UCSD-AML1 (cell line): ENCODE data around the gene SCAPER.
"Not testable (repeated sequence)": the region's sequence is repeated elsewhere in the genome, so short reads cannot be mapped to it uniquely, and the experiment has no call there.

Experiments
- DNase-seq: peaks from one replicate; lab custom pipeline; 2025; ENCODE audit not compliant: unreplicated experiment; lab: John Stamatoyannopoulos, UW

The SCAPER gene

DNA sequence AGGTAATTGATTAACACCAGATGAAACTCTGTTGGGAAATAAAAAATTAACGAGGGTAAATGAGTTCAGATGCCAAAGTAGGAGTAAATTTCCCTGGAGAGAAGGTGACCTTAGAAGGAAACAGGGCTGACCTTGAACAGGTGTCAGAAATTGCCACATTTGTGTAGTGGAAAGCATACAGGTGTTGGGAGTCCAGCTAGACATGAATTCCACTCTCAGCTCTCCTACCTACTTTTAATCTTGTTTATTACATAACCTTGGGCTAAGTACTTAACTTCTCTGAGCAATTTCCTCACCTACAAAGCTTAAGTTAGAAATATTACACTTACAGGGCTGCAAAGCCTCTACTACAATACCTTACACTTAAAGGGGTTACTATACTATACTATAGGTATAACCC, 472.5 kb downstream of the SCAPER start:
- no peak for DNase-seq

- no peak for DNase-seq
Measured at GRCh38 chr15:76431971-76432370, 473.2 kb downstream of the SCAPER start.

- DNase-seq = not testable (repeated sequence)
Measured at GRCh38 chr15:76430711-76431110, 474.4 kb downstream of the SCAPER start.

- no peak for DNase-seq
Measured at GRCh38 chr15:76429661-76430060, 475.5 kb downstream of the SCAPER start.

- no peak for DNase-seq
Measured at GRCh38 chr15:76426941-76427340, 478.2 kb downstream of the SCAPER start.

- DNase-seq = no peak
Measured at GRCh38 chr15:76418352-76419140, 486.6 kb downstream of the SCAPER start.

DNA sequence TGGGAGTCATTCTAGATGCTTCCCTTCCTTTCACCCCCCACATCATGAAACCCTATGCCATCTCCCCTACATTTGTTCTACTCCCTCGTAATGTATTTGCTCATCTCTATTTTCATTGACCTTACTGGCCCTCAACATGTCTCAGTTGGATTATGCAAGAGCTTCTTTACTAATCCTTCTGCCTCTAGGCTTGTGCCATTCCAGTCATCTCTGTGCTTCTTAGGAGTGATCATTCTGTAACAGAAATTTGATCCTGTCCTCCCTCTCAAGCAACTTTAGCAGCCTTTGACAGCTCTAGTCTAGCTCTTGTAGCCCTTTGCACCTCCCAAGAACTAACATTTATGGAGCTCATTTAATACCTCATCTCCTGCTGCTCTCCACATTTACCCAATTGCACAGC, 503.9 kb downstream of the SCAPER start:
- DNase-seq = no peak

GRCh38 chr15:76398317-76399104, 506.6 kb downstream of the SCAPER start:
- DNase-seq = no peak

DNA sequence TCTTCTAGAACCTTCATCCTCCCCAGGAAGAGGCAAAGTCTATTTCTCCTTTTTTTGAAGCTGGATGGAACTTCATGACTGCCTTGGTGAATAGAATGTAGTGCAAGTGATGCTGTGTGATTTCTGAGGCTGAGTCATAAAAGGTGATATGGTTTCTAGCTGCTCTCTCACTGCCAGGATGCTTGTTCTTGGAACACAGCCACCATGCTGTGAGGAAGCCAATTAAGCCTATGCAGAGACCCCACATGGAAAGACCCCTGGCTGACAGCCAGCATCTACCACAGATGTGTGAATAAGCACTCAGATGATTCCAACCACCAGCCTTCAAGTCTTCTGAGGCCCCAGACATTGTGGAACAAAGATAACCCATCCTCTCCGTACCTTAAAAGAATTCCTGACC, 511.5 kb downstream of the SCAPER start:
- no peak for DNase-seq

DNA sequence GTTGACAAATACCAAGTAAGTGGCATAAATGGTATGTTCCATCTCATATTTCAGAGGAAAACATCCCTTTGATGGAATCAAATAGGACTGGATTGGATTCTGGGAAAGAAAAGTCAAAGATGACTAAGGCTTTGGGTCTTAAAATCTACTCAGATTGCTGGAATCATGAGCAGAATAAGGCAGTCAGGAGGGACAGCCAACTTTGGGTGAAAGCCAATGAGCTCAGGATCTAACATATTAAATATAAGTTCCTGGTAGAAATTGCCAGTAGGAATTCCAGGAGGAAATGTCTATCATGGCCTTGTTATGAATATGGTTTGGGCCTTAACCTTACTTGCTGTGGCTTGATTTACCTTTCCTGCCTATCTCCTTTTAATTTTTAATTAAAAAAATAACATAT, 513.3 kb downstream of the SCAPER start:
- DNase-seq = no peak

- no peak for DNase-seq
Measured at GRCh38 chr15:76391309-76391708, 513.8 kb downstream of the SCAPER start.

DNA sequence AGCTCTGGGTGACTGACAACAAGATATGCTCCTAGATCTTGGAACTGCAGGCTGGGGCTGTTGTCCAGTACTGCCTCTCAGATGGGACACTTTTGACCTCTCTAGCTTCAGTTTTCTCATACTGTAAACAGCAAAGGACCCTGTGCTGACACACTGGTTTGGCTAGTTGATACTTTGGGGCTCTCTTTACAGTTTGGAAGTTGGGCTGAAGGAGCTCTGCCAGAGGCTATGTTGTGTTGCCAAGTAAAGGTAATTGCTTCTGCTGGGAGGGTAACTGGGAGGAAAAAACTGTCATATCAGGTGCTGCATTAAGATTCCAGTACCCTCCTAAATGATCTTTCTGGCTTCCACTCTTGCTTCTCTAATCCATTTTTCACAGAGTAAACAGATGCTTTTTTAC, 514.6 kb downstream of the SCAPER start:
- DNase-seq = no peak

GRCh38 chr15:76386926-76387325, 518.2 kb downstream of the SCAPER start:
- no peak for DNase-seq

GRCh38 chr15:76386178-76386577, 519.0 kb downstream of the SCAPER start:
- no peak for DNase-seq

GRCh38 chr15:76384409-76384808, 520.7 kb downstream of the SCAPER start:
- no peak for DNase-seq

DNA sequence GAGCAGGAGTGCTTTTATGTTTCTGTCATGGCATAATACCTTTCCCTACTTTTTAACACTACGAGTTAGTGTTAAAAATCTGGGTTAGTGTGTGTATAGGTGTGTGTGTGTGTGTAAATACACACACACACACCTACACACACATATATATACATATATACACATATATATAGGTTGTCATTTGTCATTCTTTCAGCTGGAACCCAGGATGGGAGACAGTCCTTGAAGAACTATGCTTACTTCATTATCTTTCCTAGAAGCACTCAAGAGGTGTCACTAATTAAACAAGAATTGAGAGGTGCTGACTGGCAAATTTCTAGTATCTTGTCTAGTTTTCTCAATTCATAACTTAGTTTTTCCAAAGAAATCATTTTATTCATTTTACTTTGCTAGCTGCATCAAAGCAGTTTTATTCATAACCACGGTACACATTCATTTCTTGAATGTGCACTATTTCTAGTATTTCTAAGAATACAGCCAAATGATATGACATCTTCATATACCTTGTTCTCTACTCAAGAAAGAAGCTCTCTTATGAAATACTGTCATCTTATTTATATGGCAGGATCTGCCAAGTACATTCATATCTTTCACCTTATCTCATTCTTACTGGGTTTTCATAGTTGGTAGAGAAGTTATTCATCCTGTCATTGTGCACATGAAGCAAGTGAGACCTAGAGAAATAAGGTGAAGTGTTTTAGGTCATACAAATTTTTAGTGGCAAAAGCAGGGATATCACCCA, 522.0 kb downstream of the SCAPER start:
- DNase-seq = no peak

- no peak for DNase-seq
Measured at GRCh38 chr15:76381366-76381765, 523.8 kb downstream of the SCAPER start.

GRCh38 chr15:76380249-76380648, 524.9 kb downstream of the SCAPER start:
- no peak for DNase-seq

DNA sequence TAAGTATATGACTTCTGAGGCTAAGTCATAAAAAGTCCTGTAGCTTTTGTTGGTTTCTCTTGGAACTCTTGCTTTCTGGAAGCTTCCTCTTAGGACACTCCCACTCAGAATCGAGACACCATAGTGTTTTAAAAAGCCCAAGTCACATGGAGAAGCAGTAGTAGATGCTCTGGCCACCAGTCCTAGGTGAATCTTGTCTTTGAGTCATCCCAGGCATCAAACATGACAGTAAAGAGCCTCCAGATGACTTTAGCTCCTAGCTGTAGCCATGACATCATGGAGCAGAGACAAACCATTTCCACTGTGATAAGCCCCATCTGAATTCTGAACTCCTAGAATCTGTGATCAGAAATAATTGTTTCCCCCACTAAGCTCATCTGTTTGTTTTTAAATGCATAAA, 526.4 kb downstream of the SCAPER start:
- no peak for DNase-seq

DNA sequence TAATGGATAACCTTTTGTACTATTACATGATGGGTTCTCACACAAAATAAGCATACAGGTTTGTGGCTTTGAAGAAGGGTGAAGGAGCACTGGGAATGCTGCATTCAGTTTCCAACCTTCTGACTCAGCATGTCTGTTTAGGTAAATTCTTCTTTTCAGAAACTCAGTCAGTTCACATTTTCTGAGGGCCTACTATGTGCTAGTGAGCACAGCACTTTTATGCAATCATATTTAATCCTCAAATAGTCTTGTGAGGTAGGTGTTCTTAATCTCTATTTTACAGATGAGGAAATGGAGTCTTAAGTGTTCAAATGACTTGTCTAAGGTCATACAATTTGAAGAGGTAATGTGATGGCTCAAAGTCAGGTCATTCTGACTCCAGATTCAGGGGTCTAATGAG, 527.4 kb downstream of the SCAPER start:
- DNase-seq = no peak

DNA sequence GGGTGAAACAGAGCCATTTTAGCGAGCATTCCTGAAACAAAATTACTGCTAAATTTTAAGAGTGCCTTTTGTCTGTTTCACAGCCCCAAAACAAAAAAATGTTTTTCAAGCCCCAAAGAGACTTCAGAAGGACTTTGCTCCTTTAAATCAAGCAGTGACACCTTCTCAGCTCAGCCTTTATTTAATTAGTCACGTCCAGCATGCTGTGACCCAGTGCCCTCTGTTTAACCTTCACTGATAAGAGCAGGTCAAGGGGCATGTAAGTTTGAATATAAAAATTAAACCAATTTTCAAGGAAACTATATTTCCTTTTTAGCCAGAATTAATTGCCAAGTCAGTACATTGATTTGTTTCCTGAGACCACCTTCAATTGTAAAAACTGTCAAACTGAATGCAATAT, 527.9 kb downstream of the SCAPER start:
- no peak for DNase-seq

GRCh38 chr15:76376816-76377215, 528.3 kb downstream of the SCAPER start:
- DNase-seq = no peak
